WI38 (cell line): Measurements from ENCODE around the gene RHEB.

Experiments used
- H3K4me3 ChIP-seq: 2 replicates; pipeline ENCODE4 v1.5.1; 2011; ENCODE audit warnings: low read depth, mild to moderate bottlenecking, control low read depth, low read length
- TF ChIP-seq, protein P1 (sequence below): IDR thresholded peaks from 2 replicates; pipeline ENCODE4 v1.5.1; 2012; ENCODE audit warnings: low read depth, mild to moderate bottlenecking, control low read depth, low read length

RHEB gene

DNA sequence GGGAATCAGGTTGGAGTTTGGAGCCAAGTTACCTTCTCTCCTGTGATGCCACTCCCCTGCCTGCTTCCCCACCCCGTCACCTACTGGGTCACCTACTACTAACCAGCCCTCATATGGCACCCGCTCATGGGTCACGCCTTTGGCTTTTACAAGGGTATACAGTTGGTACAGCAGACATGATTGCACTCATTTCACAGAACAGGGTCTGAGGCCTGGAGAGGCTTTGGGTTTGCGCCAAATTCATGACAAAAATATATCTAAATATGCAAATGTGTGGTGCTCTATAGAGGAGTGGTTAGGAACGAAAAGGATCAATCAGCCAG lies 90.5 kb downstream of the RHEB start:
- H3K4me3 ChIP-seq, result no peak overlapping the region
- TF ChIP-seq, protein P1, sequence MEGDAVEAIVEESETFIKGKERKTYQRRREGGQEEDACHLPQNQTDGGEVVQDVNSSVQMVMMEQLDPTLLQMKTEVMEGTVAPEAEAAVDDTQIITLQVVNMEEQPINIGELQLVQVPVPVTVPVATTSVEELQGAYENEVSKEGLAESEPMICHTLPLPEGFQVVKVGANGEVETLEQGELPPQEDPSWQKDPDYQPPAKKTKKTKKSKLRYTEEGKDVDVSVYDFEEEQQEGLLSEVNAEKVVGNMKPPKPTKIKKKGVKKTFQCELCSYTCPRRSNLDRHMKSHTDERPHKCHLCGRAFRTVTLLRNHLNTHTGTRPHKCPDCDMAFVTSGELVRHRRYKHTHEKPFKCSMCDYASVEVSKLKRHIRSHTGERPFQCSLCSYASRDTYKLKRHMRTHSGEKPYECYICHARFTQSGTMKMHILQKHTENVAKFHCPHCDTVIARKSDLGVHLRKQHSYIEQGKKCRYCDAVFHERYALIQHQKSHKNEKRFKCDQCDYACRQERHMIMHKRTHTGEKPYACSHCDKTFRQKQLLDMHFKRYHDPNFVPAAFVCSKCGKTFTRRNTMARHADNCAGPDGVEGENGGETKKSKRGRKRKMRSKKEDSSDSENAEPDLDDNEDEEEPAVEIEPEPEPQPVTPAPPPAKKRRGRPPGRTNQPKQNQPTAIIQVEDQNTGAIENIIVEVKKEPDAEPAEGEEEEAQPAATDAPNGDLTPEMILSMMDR, result no peak

GRCh38 chr7:151428378-151429236 lies 91.1 kb downstream of the RHEB start:
- H3K4me3 ChIP-seq, result no peak overlapping the region

GRCh38 chr7:151427705-151428377 lies 91.9 kb downstream of the RHEB start:
- TF ChIP-seq, protein P1, result no peak
- no peak overlapping the region for H3K4me3 ChIP-seq

More at GRCh38 chr7:151428378-151429236, 91.1 kb downstream of the RHEB start:
- TF ChIP-seq, protein P1, result no peak

DNA sequence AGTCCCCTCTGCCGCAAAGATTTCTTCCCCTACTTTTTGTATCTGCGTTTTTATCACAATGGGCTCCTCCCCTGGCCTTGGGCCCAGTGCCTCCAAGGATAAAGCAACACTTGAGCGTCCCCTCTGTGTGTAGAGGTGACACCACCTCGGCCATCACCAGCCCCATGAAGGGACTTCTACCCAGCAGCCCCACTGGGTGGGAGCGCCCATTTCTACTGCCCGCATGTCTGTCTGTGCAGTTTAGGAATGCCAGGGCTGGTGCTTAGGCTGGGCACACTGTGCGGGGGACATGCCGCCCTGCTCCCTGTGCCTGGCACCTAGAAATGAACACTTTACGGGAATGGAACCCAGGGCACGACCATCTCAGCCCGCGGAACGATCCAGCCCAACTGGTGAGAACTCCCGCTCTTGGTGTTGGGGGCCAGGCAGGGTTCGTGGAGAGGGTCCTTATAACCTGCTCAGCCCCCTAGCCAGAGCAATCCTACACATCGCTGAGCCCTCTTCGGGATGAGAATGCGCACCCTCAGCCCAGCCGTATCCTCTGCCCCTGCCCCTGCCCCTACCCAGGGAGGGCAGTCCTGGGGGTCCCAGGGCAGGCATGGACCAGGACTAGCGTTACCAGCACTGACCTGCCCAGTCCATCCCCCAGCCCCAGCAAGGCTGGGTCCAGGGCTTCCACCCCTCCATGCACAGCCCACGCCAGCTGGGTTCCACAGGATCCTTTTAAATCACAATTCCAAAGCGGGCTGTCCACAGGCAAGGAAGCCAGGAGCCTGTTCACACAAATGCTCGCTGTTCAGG lies 92.6 kb downstream of the RHEB start:
- TF ChIP-seq, protein P1, result no peak
- no peak overlapping the region for H3K4me3 ChIP-seq

- TF ChIP-seq, protein P1, result no peak
- H3K4me3 ChIP-seq, result no peak overlapping the region
Observed at GRCh38 chr7:151426441-151426903, 93.2 kb downstream of the RHEB start.

GRCh38 chr7:151425670-151426440 lies 93.8 kb downstream of the RHEB start:
- TF ChIP-seq, protein P1, result no peak

More at GRCh38 chr7:151425670-151426440, 93.8 kb downstream of the RHEB start:
- H3K4me3 ChIP-seq, result no peak overlapping the region
